GM13977 (cell line): ENCODE measurements around the gene EIF2B1.

Experiments used
- DNase-seq: peaks from one replicate; pipeline ENCODE4 v3.0.0; 2012; ENCODE audit warnings: low spot score
- CTCF ChIP-seq: IDR thresholded peaks from 2 replicates; pipeline ENCODE4 v1.5.1; 2012; ENCODE audit warnings: mild to moderate bottlenecking, control low read depth; ENCODE audit not compliant: insufficient read depth; ENCODE audit errors: extremely low read depth, missing control alignments
- in situ Hi-C: fragments of 300-500 bp; cut with MboI; formaldehyde crosslinking; loops from one replicate; pipeline ENCODE4 v1.12.0; 2022; ENCODE audit warnings: low sequenced_read_pairs, low pct_unique_long_range_greater_than_20kb, mixed read lengths, inconsistent platforms; ENCODE audit not compliant: unreplicated experiment

Gene EIF2B1

DNA sequence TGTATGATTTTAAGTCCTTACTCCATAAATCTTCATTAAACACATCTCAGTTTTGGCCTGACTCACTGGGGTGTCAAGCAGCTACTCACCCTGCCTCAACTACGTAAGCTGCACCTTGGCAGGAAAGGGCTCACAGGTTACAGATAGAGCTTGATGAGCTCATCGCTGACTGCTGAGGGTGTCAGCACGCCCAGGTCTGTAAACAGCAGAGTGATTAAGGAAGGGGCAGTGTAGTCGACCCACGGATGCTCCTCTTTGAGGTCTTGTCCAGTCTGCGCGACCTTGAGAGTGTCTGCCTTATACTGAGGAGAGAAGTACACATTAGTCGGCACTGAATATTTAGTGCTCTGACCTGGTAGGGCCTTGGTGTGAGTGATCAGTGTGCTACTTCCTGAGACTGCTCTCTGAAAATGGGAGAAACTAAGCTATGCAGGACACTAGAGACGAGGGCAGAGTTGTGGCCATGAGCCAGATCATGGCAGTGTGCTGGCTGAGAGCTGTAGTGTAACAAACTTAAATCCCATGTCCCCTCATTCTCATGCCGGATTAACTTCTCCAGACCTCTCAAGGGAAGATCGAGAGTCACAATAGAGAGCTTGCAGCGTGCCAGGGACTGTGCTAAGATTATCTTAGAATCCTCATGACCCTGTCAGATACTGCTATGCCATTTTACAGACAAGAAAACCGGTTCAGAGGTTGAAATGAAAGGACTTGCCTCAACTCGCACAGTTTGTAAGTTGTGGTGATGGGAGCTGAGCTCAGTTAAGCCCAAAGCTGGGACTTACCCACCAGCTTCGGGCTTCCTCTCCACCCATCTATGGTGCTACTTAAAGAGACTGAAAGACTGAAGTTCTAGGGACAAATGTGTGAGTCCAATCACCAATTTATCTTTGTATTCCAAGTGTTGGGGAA is 11.6 kb downstream of the EIF2B1 start:
- DNase-seq = no peak
- in situ Hi-C loops = no loop called here
- TF ChIP-seq CTCF = no peak

DNA sequence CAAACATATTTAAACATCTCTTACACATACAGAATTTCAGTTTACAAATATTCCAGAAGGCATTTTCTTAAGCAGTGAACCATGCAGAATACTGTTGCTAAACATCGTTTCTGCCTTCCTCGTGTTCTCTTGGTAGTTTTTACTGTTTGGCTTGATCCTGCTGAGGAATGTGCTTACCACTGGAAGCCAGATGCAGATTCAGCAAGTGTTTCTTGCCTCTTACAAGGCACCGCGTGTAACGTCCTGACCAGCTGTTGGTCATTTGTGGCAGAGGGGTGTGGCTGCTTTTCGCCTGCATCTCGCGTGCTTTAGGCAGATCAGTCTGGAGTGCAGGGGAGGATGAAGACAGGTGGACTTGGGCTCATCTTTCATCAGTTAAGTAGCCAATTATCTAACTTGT is 12.4 kb downstream of the EIF2B1 start:
- no peak for TF ChIP-seq CTCF
- in situ Hi-C loops = no loop called here
- DNase-seq = no peak

GRCh38 chr12:123617580-123617979 is 15.9 kb downstream of the EIF2B1 start:
- in situ Hi-C loops = no loop called here
- no peak for DNase-seq
- no peak for TF ChIP-seq CTCF

- DNase-seq = no peak
- no peak for TF ChIP-seq CTCF
- in situ Hi-C loops = no loop called here
Observed at GRCh38 chr12:123617144-123617543, 16.3 kb downstream of the EIF2B1 start.

GRCh38 chr12:123614531-123614930 is 19.0 kb downstream of the EIF2B1 start:
- in situ Hi-C loops = no loop called here
- no peak for DNase-seq
- no peak for TF ChIP-seq CTCF

DNA sequence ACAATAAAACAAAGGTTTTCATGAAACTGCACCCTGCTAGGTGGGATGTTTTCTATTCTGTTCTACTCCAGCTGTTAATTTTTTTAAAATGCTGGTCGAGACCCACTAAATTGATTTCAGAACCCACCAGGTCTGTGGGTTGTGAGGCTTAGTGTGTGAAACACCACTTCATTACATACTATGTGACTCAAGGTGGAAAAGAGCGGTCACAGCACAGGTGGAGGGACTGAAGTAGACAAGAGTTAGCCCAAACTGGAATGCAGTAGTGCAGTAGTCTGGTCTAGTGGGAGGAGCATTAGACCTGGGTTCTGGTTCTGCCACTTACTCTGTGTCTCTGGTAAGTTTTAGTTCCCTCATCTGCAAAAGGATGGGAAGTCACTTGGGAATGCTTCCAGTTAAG is 19.4 kb downstream of the EIF2B1 start:
- no peak for TF ChIP-seq CTCF
- DNase-seq = no peak
- in situ Hi-C loops = no loop called here

GRCh38 chr12:123608182-123608581 is 25.3 kb downstream of the EIF2B1 start:
- TF ChIP-seq CTCF = no peak
- no peak for DNase-seq
- in situ Hi-C loops = no loop called here
